Sigmoid colon (tissue), 4 donors: Measurements from ENCODE around the gene GLUD2.

ENCODE experiments used
- CTCF ChIP-seq, 4 experiments: fragments of 450-650 bp in 3 of 4; fragments of 200-600 bp in 1 of 4; IDR thresholded peaks; one replicate each; pipeline ENCODE4 v1.5.1; 2016 to 2019; ENCODE audit warnings: antibody characterized with exemption in 4 of 4, mild to moderate bottlenecking in 3 of 4, moderate library complexity in 2 of 4
- POLR2A ChIP-seq, 2 donors: fragments of 450-650 bp; IDR thresholded peaks; one replicate each; pipeline ENCODE4 v1.6.1; 2016; ENCODE audit warnings: antibody characterized with exemption in 2 of 2, mild to moderate bottlenecking in 2 of 2, moderate library complexity in 2 of 2
- POLR2AphosphoS5 ChIP-seq, 4 donors: sonication (generic); formaldehyde crosslinking; IDR thresholded peaks; one replicate each; pipeline ENCODE4 v1.6.1; 2017; ENCODE audit warnings: antibody characterized with exemption in 4 of 4

- TF ChIP-seq CTCF (IDR thresholded peaks at IDR 0.05), result no peak
- no peak for TF ChIP-seq POLR2AphosphoS5 (IDR thresholded peaks at IDR 0.05)
- TF ChIP-seq POLR2A (IDR thresholded peaks at IDR 0.05), result no peak
Measured at GRCh38 chrX:121093011-121093410, 45.6 kb downstream of the GLUD2 start.
